Activated CD4-positive, alpha-beta T cell treated with anti-CD3 and anti-CD28 coated beads for 48 hours (primary cell): ENCODE data around the gene TPPP2.
A peak's percentile ranks its signal among the peaks of the same experiment; 100 is the strongest.

Source experiments
- DNase-seq: peaks from one replicate; pipeline ENCODE4 v3.0.0-alpha.2; 2020

TPPP2 gene

DNA sequence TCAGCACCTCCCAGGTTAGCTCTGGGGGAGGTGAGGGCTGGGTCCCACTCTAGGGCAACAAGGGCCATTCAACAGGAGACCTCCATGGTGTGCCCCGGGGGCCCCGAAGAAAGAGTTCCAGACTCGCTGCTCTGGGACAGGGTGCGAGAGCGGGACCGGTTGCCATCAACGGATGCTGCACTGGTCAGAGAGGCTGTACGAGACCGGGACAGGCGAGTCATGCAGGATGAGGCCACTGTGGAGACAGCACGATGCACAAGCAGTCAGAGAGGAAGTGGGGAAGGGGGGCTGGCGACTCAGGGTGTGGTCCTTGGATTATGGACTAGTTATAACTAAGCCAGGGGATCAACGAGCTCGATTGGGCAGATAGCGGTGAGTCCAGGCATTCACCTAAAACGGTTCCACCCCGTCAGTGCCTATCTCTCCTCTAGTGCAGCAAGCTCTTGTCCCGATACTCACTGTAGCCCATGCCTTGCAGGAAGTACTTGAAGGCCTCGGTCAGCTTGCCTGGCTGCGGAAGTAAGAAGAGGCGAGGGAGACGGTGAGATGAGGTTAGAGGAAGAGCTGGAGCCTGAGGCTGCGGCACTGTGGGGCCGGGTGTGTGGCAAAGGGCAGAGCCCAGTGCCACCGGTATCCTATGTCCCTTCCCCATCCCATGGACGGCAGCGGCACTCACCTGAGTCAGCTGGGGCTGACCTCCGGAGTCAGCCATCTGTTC, 12.3 kb upstream of the TPPP2 start:
- no peak for DNase-seq

DNA sequence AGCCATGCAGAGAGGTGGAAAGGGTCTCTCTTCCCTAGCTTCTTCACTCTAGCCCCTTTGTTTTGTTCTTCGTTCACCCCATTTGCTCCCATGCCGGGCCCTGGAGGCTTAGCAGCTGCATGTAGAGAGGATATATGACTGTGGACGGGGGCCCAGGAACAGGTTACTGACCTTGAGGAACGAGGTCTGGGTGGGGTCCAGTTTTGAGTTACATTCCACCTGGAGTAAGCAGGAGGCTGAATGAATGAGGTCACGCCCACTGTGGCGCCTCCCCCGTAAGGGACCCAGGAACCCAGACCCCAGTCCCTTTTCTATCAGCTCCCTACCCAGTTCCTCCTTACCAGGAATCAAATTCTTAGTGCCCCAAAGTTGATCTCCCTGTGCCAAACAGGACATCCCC, 11.7 kb upstream of the TPPP2 start:
- DNase-seq, result no peak

DNA sequence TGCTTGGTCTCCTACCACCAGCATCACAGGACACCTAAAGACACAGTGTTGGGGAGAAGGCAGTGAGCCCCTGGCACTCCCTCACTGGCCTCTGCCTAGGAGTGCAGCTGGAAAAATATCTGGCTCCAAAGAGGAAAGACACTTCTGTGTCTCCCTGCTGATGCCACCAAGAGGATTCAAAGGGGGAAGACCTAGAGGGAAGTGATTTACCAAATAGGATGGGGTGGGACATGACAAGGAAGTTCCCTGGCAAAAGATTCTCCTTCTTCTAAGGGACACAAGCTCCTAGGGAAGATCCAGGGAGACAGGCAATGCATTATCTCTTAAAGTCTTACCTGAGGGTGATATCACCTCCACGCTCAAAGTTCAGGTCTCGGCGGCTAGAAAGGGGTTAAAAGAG, 11.2 kb upstream of the TPPP2 start:
- DNase-seq, result no peak

DNA sequence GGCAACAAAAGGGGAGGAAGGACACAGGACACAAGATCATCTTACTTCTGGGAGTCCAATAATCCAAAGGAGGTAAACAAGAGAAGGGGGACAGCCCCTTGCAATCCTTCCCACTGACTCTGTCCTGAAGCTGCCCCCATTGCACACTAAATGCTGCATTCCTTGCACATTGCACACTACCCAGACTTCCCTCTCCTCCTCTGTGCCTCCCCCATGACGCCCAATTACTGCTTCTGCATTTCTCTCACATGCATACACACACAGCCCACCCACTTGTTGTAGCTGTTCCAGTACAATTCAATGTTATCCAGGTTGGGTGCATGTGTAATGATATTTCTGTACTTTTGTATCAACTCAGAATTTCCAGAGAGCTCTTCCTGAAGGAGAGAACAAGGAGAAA, 10.7 kb upstream of the TPPP2 start:
- no peak for DNase-seq

DNA sequence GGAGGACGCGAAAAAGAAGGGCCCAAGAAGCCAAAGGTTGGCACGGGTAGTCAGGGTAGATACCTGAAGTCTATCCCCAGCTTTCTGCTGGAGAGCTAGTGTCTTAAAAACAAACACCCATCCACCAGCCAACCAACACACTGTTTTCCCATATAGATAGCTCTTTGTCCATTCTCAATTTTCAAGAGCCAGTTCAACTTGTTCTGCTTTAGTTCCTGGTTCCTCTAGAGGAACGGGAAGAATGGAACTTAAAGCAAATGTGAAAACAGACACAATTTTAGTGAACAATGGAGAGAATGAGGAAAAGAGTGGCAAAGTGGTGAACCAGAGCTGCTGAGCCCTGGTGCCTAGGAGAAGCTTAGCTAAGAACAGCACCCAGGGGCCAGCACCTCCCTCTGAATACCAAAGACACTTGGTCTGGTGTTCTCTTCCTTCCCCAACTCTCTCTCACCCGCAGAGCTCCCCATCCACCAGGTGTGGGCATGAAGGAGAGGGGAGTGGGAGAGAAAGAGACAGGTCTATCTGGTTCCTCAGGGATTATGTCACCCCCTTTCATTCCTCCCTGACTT, 9.0 kb upstream of the TPPP2 start:
- DNase-seq, result no peak

DNA sequence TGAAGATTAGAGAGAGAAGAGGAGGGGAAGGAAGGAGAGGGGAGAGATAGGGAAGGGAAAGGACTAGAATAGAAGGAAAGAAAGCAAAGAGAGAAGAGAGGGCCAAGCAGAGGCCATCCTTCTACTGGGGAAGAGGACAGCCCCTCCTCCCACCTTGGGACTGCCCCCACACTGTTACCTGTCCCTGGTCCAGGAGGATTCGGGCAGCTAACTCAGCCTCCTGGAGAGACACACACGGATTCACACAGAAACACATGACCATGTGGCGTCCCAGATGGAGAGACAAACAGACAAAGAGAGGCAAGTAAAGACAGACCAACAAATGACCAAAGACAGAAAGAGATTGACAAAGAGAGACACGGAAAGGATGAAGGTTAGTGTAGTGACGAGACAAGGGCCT, 7.3 kb upstream of the TPPP2 start:
- no peak for DNase-seq

DNA sequence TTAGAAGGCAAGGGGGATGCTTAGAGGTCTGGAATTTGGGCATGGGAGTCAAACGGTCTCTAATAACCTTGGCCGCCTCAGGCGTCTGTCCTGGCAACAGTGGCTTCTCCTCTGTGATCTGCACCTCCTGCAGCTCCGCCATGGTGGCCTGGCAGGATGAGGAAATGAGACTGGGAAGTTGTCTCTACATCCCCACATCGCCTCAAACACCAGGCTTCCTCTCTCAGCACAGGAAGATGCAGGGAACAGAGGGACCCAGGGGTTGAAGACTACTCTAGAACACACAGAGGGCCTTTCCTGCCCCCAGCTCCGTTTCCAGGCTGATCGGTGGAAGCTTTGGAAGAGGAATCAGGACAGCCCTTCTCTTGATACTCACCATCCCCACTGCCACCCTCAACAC, 6.8 kb upstream of the TPPP2 start:
- no peak for DNase-seq

DNA sequence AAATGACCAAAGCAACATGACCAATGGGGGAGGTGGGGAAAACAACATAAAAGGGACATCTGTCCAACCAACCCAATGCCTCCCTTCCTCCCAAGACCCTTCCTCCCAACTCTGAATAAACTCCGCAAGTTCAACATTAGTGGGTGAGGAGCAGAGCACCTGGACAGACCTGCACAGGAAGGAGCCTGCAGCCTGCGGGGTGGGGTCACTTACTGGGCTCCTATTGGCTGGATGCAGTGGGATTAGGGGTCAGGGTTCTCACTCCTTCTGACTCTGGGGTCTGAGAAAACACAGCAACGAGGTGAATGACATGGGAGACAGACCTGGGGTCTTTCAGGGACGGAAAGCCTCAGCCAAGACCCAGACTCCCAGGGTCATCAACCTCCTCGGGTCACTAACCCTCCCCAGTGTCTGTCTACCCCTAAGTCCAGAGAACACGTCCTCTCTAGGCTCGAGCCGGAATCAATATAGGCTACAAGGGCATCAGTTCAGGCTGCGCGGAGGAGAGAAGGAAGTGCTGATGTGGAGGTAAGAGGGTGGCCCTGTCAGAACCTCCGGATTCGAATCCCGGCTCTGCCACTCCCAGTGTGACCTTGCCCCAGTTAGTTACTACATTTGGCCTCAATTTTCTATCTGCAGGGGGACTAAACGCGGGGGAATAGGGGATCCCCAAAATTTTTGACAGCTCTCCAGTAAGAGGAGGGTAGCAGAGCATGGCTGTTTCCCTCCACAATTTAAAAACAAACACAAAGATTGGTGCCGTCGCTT, 6.0 kb upstream of the TPPP2 start:
- no peak for DNase-seq

DNA sequence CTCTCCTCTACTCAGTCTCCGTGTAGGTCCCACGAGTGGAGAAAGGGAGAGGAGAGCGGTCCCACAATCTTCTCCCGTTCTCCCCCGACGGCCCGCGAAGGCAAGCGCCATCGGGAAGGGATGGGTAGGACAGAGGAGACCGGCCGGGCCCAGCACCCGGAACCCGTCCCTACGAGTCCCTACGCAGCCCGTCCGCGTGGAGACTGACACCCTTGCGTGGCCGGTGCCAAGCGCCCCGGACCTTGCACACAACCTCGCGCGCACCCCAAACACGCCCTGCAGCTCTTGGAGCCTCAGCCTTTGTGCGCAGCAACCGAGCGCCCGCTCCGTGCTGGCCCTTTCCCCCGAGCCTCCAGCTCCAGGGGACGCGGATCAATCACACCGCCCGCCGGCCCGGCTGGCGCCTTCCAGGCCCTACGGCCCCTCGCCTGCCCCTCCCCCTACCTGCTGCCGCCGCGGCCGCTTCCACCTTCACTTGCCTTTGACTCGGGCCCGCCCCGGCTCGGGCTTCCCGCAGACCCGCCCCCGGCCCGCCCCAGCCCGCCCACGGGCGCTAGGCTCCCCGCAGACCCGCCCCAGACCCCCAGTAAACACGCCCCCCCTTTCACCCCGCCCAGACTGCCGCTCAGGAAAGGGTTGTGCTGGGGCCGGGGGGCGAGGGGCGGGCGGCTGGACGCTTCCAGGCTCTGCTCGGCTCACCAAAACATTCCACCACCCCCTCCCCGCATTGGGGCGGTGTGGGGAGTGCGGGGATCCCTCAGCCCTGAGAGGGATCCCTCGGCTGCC, 5.2 kb upstream of the TPPP2 start, which contains the start of gene NDRG2:
Gene NDRG2, minus strand, starts transcription at position 477 of the 786 bp plus-strand sequence. CDS start 1,746 bp downstream, outside the sequence.
- DNase-seq, result peak; percentile 66

DNA sequence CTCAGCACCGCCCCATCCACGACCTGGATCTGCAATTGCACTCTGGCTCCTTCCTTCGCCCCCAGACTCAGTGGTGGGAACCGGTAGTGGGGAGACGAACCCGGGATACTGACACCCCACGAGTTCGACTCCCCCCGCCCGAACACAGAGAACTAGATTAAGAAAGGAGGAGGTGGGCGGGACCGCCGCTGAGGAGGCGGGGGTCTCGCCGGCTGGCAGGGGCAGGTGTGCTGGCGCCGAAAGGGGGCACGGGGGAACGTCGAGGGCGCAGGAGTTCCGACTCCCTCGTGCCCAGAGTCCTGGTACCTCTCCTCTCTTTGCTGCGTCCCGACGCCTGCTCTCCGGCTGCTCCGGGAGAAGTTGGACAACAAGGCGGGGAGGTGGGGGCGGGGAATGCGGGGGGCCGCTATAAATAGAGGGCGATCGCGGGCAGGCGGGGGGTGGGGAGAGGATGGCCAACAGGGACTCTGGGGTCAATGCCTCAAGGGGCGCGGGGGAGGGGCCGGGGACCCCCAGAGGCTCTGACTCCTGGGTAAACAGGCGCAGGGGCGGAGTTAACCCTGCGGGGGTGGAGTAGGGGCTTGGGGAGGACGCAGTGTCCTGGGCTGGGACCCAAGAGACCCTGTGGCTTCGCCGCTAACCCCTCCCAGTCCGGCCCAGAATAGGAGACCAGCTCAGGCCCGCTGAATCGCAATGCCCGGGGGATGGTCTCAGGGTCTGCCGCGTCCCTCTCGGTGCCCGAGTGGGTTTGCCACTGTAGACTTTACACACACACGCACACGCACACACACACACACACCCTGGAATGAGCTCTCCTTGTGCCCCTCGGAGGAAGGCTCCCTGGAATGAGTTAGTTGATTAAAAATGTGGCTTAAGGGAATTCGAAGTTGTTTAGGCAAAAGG, 4.4 kb upstream of the TPPP2 start:
- peak; percentile 23 for DNase-seq

DNA sequence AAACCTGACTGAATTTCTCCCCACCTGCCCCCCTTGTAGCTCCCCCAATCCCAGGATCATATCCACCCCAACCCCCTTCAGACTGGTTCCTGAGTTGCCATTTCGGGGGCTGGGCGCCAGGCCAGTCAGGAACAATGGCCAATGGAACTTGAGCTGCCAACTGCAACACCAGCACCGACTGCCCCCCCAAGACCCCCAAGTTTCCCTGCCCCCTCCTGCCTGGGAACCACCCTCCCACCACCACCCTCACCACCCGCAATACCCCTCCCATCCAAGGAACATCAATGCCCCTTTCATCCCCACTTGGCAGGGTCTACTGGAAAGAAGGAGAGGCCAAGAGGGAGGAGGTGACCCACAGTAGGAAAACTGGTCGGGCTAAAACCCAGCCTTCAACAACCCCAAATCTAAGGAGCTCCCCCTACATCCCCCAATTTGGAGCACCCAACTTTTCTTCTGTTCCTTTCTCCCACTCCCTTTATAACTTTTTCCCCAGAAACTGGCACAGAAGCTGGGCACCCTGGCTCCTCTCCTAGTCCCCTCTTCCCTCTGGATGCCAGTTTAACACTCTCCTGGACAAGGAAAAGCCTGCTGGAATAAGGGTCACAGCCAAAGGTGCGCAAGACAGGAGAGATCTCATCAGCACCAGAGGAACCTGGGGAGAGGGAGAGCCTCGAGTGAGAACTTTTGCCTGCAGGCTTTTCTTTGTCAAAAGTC, 3.6 kb upstream of the TPPP2 start:
- no peak for DNase-seq

DNA sequence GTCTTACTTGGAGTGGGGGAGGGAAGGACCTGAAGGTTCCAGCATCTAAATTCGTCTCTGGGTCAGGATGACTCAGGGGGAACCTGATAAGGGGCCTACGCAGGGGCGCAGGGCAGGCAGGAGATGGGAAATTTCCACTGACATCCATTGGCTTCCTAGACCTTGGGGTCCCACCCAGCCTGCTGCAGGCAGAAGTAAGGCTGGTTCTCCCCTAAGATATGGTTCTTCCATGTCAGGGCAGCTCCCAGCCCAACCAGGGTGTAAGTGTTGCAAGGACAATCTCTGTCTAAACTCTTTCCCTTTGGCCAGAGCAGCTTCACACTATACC, 3.1 kb upstream of the TPPP2 start:
- DNase-seq, result no peak

DNA sequence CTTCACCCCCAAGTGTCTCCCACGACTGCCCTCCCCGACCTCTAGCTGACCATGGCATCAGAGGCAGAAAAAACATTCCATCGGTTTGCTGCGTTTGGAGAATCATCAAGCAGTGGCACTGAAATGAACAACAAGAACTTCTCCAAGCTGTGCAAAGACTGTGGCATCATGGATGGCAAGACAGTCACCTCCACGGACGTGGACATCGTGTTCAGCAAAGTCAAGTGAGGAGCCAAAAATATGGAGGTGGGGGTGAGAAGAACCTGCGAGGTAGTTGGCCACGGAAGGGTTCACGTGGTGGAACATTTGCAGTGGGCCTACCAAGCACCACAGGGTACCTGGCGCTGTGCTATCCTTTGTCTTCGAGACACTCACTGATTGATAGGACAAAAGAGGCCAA, 514 bp downstream of the TPPP2 start:
- no peak for DNase-seq

DNA sequence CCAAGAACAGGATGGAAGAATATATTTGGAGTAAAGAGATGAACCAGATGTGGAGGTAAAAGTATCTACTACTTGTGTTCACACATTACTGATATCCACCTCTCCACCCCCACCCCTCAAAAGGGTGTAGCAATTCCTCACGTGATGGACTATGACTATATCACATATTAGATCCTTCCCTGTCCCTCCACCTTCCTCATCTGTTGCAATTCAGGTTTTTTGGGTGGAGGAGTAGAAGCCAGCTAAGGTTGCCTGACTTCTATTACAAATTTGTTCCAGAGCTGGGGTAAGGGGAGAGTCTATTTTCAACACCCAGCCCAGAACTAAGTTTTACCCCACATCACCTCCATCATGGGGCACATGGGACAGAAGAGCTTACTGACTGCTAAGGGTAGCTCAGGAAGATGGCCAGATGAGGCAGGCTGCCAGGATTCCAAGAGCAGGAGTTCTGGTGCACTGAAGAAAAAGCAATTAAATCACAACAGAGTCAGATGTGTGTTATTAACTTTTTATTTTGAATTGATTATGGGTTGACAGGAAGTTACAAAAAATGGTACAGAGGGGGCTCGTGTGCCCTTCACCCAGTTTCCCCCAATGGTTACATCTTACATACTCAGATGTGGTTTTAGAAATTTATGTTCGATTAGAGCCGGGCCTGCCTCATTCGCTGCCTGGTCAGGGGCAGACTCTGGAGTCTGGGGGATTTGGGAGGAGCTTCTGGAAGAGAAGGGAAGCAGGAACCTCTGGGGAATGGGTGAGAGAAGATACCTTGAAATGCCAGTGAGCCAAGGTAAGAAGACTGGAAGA, 2.5 kb downstream of the TPPP2 start:
- DNase-seq, result no peak

DNA sequence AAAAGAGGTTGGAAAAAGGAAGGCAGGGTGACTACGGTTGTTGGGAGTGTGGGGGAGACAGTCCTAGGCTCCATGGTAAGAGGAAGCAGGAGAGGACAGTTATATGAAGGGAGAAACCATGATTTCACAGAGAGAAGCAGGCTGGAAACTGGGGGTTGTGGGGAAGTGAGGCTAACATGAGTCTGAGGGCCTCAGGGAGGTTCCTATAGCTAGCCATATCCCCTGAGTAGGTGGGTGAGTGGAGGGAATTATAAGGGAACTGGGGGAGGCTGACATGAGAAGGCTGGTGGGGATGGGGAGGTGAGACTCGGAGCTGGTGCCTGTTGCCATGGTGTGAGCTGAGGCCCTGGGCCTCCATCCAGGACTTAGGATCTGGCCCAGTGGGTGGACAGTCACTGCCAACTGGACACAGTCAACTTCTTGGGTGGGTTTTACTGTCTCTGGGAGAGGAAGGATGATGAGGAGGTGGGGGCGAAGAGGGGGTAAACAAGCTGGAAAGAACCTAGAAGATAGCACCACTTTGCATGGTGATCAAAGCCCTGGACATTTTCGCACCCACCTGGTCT, 3.2 kb downstream of the TPPP2 start:
- no peak for DNase-seq

DNA sequence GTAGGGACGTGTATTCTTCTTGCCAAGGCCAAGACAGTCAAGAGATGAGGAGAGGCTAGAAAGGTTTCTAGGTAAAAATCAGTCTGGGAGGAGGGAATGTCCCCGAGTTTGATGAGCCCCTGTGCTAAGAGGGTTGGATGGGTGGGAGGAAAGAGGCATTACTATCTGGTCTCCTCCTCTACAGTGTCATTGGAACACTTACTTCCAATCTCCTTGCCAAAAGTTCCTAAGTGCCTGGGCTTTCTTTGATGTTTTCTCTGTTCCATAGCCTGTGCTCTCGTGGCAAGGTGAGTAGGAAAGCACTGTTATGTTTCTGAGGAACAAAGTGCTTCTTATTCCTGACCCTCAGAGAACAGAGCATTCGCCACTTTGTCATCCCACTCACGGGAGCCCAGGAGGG, 4.7 kb downstream of the TPPP2 start, which contains the start of gene RNASE13:
Gene RNASE13, minus strand, starts transcription at position 101 of the 400 bp plus-strand sequence. CDS start 519 bp downstream, outside the sequence.
- DNase-seq, result no peak

DNA sequence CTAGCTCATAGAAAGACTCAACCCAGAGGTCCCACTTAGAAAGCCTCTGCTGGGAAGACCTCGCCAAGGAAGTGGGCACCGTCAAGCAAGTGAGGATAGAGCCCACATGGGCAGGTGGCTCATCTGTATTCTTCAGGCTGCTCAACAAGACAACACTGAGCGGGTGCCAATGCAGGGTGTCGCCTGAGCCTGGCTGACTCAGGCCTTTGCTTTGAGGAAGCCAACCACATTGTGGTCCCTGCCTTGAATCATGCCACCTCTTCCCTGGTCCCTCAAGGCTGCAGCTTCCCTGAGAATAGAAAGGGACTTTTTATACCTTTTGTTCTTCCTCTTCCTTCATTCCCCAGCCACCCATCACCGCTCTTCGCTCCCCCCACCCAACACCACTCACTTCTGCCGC, 6.7 kb downstream of the TPPP2 start:
- DNase-seq, result no peak

DNA sequence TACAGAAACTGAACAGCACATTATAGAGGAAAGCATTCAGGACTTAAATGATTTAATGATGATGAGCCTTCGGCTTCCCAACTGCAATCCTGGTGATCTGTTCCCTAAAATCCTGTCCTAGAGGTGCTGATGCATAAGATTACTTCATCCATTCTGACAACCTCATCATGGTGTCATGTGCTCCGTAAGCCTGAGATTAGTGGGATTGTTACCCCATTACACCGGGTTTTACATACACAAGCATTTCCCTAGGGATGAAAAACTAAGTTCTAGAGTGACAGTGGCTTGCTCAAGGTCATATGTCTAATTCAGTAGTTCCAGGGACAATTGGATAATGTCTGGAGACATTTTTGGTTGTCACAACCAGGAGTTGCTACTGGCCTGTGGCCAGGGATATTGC, 7.1 kb downstream of the TPPP2 start:
- no peak for DNase-seq

DNA sequence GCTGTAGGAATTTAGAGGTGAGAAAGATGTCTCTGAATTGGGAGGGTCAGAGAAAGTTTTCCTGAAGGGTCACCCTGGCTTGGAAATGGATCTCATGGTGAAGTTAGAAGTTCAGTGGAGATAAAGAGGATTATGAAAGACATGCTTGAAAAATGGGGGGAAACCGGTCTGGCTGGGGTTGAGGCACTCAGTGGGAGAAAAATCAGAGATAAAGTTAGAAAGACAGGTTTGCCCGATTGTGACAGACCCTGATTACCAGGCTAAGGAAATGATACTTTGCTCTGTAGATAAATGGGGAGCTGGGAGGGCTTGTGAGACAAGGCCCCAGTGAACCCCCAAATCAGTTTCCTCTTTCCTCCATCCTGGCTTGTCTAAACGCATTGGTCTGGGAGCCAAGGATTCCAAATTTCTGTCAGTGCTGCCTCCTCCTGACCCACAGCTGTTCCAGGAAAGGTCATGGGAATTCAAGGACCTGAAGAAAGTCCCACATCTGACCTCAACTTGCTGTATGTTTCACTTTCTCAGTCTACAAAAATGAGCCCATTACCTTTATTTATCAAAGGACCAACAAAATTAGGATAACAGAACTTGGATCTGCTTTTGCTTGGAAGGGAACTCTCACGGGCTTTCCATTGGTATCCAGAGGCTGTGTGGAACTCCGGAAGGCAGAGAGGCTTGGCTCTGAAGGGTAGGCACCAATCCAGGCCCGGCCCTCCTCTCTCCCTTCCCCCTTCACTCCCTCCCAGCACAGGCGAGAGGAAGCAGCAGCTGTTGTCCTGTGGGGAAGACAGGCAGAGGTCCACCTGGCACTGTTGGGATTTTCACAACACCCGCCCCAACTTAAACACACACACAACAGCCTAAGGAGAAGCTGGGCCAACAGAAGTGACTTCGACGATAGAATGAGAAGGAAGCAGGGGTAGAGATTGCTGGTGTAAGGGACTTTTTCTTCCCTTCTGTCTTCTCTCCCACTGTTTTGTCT, 8.7 kb downstream of the TPPP2 start:
- no peak for DNase-seq
